Panc1 (cell line): Measurements from ENCODE around the gene GNRHR. TPM values are rescaled to one million over a fixed set of nuclear protein-coding genes. Genes with fewer than 3 reads are reported as not detected.
A peak's percentile ranks its signal among the peaks of the same experiment; 100 is the strongest.

Experiments used
- ATAC-seq: fragments of 200-7000 bp; cut with Tn5 transposase; 2 replicates; pipeline ENCODE4 v1.9.1; 2020; ENCODE audit warnings: mild to moderate bottlenecking, moderate library complexity
- BruUV-seq: library from RNA; stranded (reverse); fragments of 400-500 nt; replicated peaks from 2 replicates; lab custom pipeline; 2021; lab: Mats Ljungman, UMichigan
- CTCF ChIA-PET: fragments of 300-600 bp; sonication (Branson Sonifier 250); formaldehyde crosslinking; loops from one replicate; lab custom pipeline; 2022; ENCODE audit warnings: antibody characterized with exemption; lab: Charles Lee
- POLR2A ChIA-PET: fragments of 300-600 bp; sonication (Branson Sonifier 250); formaldehyde crosslinking; loops from one replicate; lab custom pipeline; 2022; ENCODE audit warnings: antibody characterized with exemption; lab: Charles Lee
- DNase-seq: peaks from one replicate; pipeline ENCODE4 v3.0.0-alpha.2; 2010; ENCODE audit warnings: low read depth, low spot score
- H3K27ac ChIP-seq: 2 replicates; pipeline ENCODE4 v1.5.1; 2011; ENCODE audit warnings: mild to moderate bottlenecking, low read length, inconsistent platforms
- H3K27me3 ChIP-seq: fragments of 200-500 bp; sonication (Bioruptor generic); 2 replicates; pipeline ENCODE4 v1.6.0; 2014; ENCODE audit warnings: low read length, inconsistent platforms; ENCODE audit not compliant: control insufficient read depth, insufficient read depth
- H3K36me3 ChIP-seq: fragments of 200-500 bp; sonication (Bioruptor generic); 2 replicates; pipeline ENCODE4 v1.5.1; 2014; ENCODE audit warnings: inconsistent platforms, mild to moderate bottlenecking, low read length, moderate library complexity; ENCODE audit not compliant: control insufficient read depth, insufficient read depth
- H3K4me1 ChIP-seq: 2 replicates; pipeline ENCODE4 v1.5.1; 2011; ENCODE audit warnings: inconsistent platforms, mild to moderate bottlenecking, low read length, moderate library complexity; ENCODE audit not compliant: control insufficient read depth, insufficient read depth
- H3K4me3 ChIP-seq, 2 experiments: 2 replicates each; pipeline ENCODE4 v1.5.1; 2011 to 2012; ENCODE audit warnings: low read depth in 2 of 2, low read length in 2 of 2, mild to moderate bottlenecking in 2 of 2, inconsistent platforms in 1 of 2, moderate library complexity in 1 of 2
- H3K9me3 ChIP-seq: fragments of 200-500 bp; sonication (Bioruptor generic); 2 replicates; pipeline ENCODE4 v1.5.1; 2014; ENCODE audit warnings: low read depth, mild to moderate bottlenecking, inconsistent platforms, low read length, moderate library complexity; ENCODE audit not compliant: control insufficient read depth, insufficient read depth
- CTCF ChIP-seq: fragments of 450-650 bp; IDR thresholded peaks from 2 replicates; pipeline ENCODE4 v1.5.1; 2017; ENCODE audit warnings: mild to moderate bottlenecking
- POLR2AphosphoS5 ChIP-seq: IDR thresholded peaks from 2 replicates; pipeline ENCODE4 v1.6.1; 2012; ENCODE audit warnings: mild to moderate bottlenecking, low read depth, low read length, moderate library complexity
- SIN3A ChIP-seq: IDR thresholded peaks from 2 replicates; pipeline ENCODE4 v1.6.1; 2012; ENCODE audit warnings: low read depth, mild to moderate bottlenecking, low read length, moderate library complexity, borderline replicate concordance; ENCODE audit not compliant: insufficient read depth
- TCF7L2 ChIP-seq: IDR thresholded peaks from 2 replicates; pipeline ENCODE4 v1.6.1; 2011; ENCODE audit warnings: mild to moderate bottlenecking, low read depth, low read length, inconsistent platforms
- in situ Hi-C: cut with HindIII; loops from 2 replicates; pipeline ENCODE4 v1.10.0; 2016; ENCODE audit warnings: low sequenced_read_pairs, low pct_unique_long_range_greater_than_20kb
- intact Hi-C: fragments of 100-400 bp; cut with micrococcal nuclease; formaldehyde crosslinking; loops from one replicate; pipeline ENCODE4 v1.10.0; 2022; ENCODE audit not compliant: unreplicated experiment
- total RNA-seq: library from RNA; stranded (reverse); gene quantifications from one replicate; pipeline ENCODE4 v1.2.1, GENCODE V29; 2021; ENCODE audit not compliant: unreplicated experiment
- TF ChIP-seq, protein P1 (sequence below), 2 experiments: IDR thresholded peaks; 2 replicates each; pipeline ENCODE4 v1.6.1; 2011 to 2012; ENCODE audit warnings: low read depth in 2 of 2, control low read depth in 1 of 2, low read length in 1 of 2, mild to moderate bottlenecking in 1 of 2, moderate library complexity in 1 of 2; ENCODE audit not compliant: insufficient read depth in 1 of 2

The GNRHR gene
- total RNA-seq, 1 experiment from 2014 or later = not detected

- ChIA-PET CTCF (no interaction called here), POLR2A (no interaction called here)
- intact Hi-C loops = no loop called here
- in situ Hi-C loops = no loop called here
- TF ChIP-seq CTCF (no peak), POLR2AphosphoS5 (no peak), SIN3A (no peak), TCF7L2 (no peak)
- TF ChIP-seq, protein P1, sequence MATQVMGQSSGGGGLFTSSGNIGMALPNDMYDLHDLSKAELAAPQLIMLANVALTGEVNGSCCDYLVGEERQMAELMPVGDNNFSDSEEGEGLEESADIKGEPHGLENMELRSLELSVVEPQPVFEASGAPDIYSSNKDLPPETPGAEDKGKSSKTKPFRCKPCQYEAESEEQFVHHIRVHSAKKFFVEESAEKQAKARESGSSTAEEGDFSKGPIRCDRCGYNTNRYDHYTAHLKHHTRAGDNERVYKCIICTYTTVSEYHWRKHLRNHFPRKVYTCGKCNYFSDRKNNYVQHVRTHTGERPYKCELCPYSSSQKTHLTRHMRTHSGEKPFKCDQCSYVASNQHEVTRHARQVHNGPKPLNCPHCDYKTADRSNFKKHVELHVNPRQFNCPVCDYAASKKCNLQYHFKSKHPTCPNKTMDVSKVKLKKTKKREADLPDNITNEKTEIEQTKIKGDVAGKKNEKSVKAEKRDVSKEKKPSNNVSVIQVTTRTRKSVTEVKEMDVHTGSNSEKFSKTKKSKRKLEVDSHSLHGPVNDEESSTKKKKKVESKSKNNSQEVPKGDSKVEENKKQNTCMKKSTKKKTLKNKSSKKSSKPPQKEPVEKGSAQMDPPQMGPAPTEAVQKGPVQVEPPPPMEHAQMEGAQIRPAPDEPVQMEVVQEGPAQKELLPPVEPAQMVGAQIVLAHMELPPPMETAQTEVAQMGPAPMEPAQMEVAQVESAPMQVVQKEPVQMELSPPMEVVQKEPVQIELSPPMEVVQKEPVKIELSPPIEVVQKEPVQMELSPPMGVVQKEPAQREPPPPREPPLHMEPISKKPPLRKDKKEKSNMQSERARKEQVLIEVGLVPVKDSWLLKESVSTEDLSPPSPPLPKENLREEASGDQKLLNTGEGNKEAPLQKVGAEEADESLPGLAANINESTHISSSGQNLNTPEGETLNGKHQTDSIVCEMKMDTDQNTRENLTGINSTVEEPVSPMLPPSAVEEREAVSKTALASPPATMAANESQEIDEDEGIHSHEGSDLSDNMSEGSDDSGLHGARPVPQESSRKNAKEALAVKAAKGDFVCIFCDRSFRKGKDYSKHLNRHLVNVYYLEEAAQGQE (IDR thresholded peaks at IDR 0.05; ENCODE audit: insufficient read depth in 1 of 2, low read depth in 2 of 2, low read length in 1 of 2) = no peak
- H3K4me1 ChIP-seq = no peaks in the 10 kb centered on the region; the same call in 1 of the 2 replicates
- peak overlapping the region; percentile 66 to 92; a peak in 3 of 4 replicates for H3K4me3 ChIP-seq
- no peaks in the 10 kb centered on the region for H3K27me3 ChIP-seq
- DNase-seq = no peak
- H3K36me3 ChIP-seq = no peaks in the 10 kb centered on the region; the same call in 1 of the 2 replicates
- no peak for ATAC-seq
- H3K27ac ChIP-seq = peak overlapping the region; percentile 78; the same call in 1 of the 2 replicates
- H3K9me3 ChIP-seq = no peaks in the 10 kb centered on the region
- BruUV-seq = no TSS peak
Observed at GRCh38 chr4:67702166-67702565, 52.0 kb downstream of the GNRHR start.

DNA sequence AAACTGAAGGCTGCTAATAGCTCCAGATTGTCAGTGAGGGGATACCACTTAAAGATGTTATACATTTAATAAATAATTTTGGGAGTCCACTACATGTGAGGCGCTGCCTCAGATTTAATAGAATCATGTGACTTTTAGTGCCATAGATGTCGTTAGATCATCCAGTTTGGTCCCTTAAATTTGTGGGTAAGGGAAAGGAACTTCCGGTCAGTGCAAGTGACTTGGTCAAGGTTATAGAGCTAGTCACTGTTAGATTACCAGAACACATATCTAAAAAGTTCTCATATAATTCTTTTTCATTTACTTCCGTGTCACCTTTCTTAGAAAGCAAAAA, 52.7 kb downstream of the GNRHR start:
- peak; percentile 44; the same call in 1 of the 2 replicates for ATAC-seq

More for the DNA sequence above, 52.7 kb downstream of the GNRHR start:
- Histone ChIP-seq H3K4me1 (no peaks in the 10 kb centered on the region; the same call in 1 of the 2 replicates), H3K4me3 (peak overlapping the region; percentile 66 to 92), H3K9me3 (no peaks in the 10 kb centered on the region), H3K36me3 (peaks cover under 1% of the 10 kb centered on the region), H3K27ac (peak overlapping the region; percentile 78), H3K27me3 (no peaks in the 10 kb centered on the region)
- intact Hi-C loops (no loop called here), in situ Hi-C loops (no loop called here)
- BruUV-seq = TSS peak; percentile 91
- ChIA-PET CTCF (no interaction called here), POLR2A (no interaction called here)
- DNase-seq = no peak
- TF ChIP-seq, protein P1 (IDR thresholded peaks at IDR 0.05; ENCODE audit: insufficient read depth in 1 of 2, low read depth in 2 of 2, low read length in 1 of 2) = no peak
- no peak for TF ChIP-seq TCF7L2
- no peak for TF ChIP-seq POLR2AphosphoS5
- TF ChIP-seq CTCF = no peak
- TF ChIP-seq SIN3A = no peak
